A673 (cell line): ENCODE results near the gene CNNM4. TPM values are rescaled to one million over a fixed set of nuclear protein-coding genes. Genes with fewer than 3 reads are reported as not detected.

ENCODE experiments used
- Bru-seq: library from RNA; stranded (reverse); fragments of 400-500 nt; gene quantifications from one replicate; lab custom pipeline; 2021; lab: Mats Ljungman, UMichigan
- BruChase-seq, 2 experiments: library from RNA; stranded (reverse); fragments of 400-500 nt; gene quantifications; one replicate each; lab custom pipeline; 2021; lab: Mats Ljungman, UMichigan
- BruUV-seq: library from RNA; stranded (reverse); fragments of 400-500 nt; replicated peaks from 2 replicates; lab custom pipeline; 2021; lab: Mats Ljungman, UMichigan
- CTCF ChIA-PET: fragments of 300-600 bp; sonication (Branson Sonifier 250); formaldehyde crosslinking; loops from one replicate; lab custom pipeline; 2022; ENCODE audit warnings: antibody characterized with exemption; lab: Charles Lee
- POLR2A ChIA-PET: fragments of 300-600 bp; sonication (Branson Sonifier 250); formaldehyde crosslinking; loops from one replicate; lab custom pipeline; 2022; ENCODE audit warnings: antibody characterized with exemption; ENCODE audit not compliant: low non-redundant PET; lab: Charles Lee
- DNase-seq: peaks from one replicate; pipeline ENCODE4 v3.0.0-alpha.2; 2015; ENCODE audit warnings: low spot score
- H3K27ac ChIP-seq: fragments of 200-600 bp; sonication (generic); 2 replicates; pipeline ENCODE4 v1.5.1; 2016; ENCODE audit warnings: mixed run types, low read depth, mild to moderate bottlenecking, mixed read lengths, antibody characterized with exemption, low read length; ENCODE audit not compliant: poor library complexity, severe bottlenecking
- H3K27me3 ChIP-seq: fragments of 200-600 bp; sonication (generic); replicated peaks from 2 replicates; pipeline ENCODE4 v1.6.1; 2017; ENCODE audit warnings: mixed run types, low read depth, mild to moderate bottlenecking, mixed read lengths, antibody characterized with exemption, low read length; ENCODE audit not compliant: insufficient read depth, poor library complexity
- H3K36me3 ChIP-seq: fragments of 200-600 bp; sonication (generic); 2 replicates; pipeline ENCODE4 v1.6.1; 2016; ENCODE audit warnings: mixed run types, mild to moderate bottlenecking, mixed read lengths, antibody characterized with exemption, low read length; ENCODE audit not compliant: insufficient read depth, poor library complexity, severe bottlenecking
- H3K4me1 ChIP-seq: fragments of 200-600 bp; sonication (generic); 2 replicates; pipeline ENCODE4 v1.6.1; 2017; ENCODE audit warnings: mixed run types, mild to moderate bottlenecking, mixed read lengths, antibody characterized with exemption, low read length; ENCODE audit not compliant: insufficient read depth, poor library complexity, severe bottlenecking
- H3K4me3 ChIP-seq: fragments of 200-600 bp; sonication (generic); 2 replicates; pipeline ENCODE4 v1.5.1; 2016; ENCODE audit warnings: low read depth, mixed run types, mild to moderate bottlenecking, mixed read lengths, low read length; ENCODE audit not compliant: poor library complexity, severe bottlenecking
- H3K9me3 ChIP-seq: fragments of 200-600 bp; sonication (generic); 2 replicates; pipeline ENCODE4 v1.6.1; 2016; ENCODE audit warnings: mixed run types, low read depth, mild to moderate bottlenecking, mixed read lengths, antibody characterized with exemption, low read length; ENCODE audit not compliant: poor library complexity, severe bottlenecking
- CTCF ChIP-seq: fragments of 300-800, 200-600 bp; sonication (generic); conservative IDR thresholded peaks from 2 replicates; pipeline ENCODE4 v1.5.1; 2017; ENCODE audit warnings: low read depth, mild to moderate bottlenecking, antibody characterized with exemption, low read length, moderate library complexity, mixed read lengths
- EZH2 ChIP-seq: fragments of 200-600 bp; sonication (generic); IDR thresholded peaks from 2 replicates; pipeline ENCODE4 v1.6.1; 2017; ENCODE audit warnings: borderline replicate concordance, low read depth, mild to moderate bottlenecking, mixed read lengths, antibody characterized with exemption, low read length; ENCODE audit not compliant: poor library complexity, severe bottlenecking
- intact Hi-C: fragments of 100-400 bp; cut with micrococcal nuclease; formaldehyde crosslinking; loops from one replicate; pipeline ENCODE4 v1.10.0; 2022; ENCODE audit not compliant: unreplicated experiment
- long read RNA-seq: library from polyadenylated mRNA; stranded (forward); transcript quantifications from one replicate; pipeline ENCODE4 v2.0.0, GENCODE V29; 2022
- total RNA-seq: library from RNA; stranded (reverse); gene quantifications from 2 replicates; pipeline ENCODE4 v1.2.3, GENCODE V29; 2021

The CNNM4 gene
- total RNA-seq (15.0 and 16.3 TPM in 2 replicates), Bru-seq, nascent RNA (percentile 56 among the genes with signal in this experiment), BruChase-seq, experiment 1, labeled RNA remaining after a 2-hour chase (percentile 62 among the genes with signal in this experiment), BruChase-seq, experiment 2, labeled RNA remaining after a 6-hour chase (percentile 69 among the genes with signal in this experiment)
- long read RNA-seq, full-length matches to known transcripts, result 23 of 30 reads
- long read RNA-seq, partial matches to known transcripts, result 1 of 30 reads
- long read RNA-seq, other reads (novel, unspliced or antisense), result 6 of 30 reads

- ChIA-PET POLR2A (interaction anchor here (0.6 kb wide), 1 partner anchor 147 kb away, joined by 4 read pairs; no protein-coding TSS in a partner anchor), CTCF (interaction anchor here (0.6 kb wide), 4 partner anchors 20 to 241 kb away, joined by 5 to 23 read pairs (median 6); partner anchors contain the start of genes ARID5A and LMAN2L)
Observed at GRCh38 chr2:96760036-96760985, at the start of gene CNNM4. TSS of gene CNNM4 (plus strand) at chr2:96760902. CDS start at chr2:96761000, 98 bp downstream.

DNA sequence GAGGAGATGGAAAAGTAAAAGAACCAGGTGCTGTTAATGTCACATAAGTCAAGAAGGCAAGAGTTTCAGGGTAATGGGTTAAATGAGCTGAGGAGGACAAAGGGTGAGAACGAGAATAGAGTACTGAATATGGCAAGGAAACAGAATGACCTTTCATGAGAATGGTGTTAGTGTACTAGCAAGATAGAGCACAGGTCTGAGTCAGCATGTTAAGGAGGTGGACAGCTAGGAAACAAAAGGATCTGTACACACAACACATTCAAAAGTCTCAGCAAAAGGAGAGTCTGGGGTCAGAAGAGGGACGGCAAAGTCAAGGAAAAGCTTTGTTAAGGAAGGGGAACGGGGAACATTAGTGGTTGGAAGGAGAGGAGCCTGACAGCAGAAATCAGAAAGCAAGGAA, 49.7 kb upstream of the CNNM4 start:
- POLR2A ChIA-PET, result interaction anchor here (0.6 kb wide), 1 partner anchor 63 kb away, joined by 3 read pairs; no protein-coding TSS in a partner anchor

More at GRCh38 chr2:96760036-96760985, at the start of gene CNNM4:
- peak within 1 kb of the TSS; percentile 58 for H3K4me3 ChIP-seq
- TF ChIP-seq EZH2, result no peak
- TF ChIP-seq CTCF, result no peak
- H3K27me3 ChIP-seq, result no peaks in the 10 kb centered on the region
- H3K36me3 ChIP-seq, result no peaks in the 10 kb centered on the region
- H3K9me3 ChIP-seq, result no peaks in the 10 kb centered on the region
- BruUV-seq, result no TSS peak
- peaks cover 22% of the 10 kb centered on the region for H3K4me1 ChIP-seq
- intact Hi-C loops, result loop anchor here (2.0 to 10.0 kb wide), 3 partner anchors 20 to 156 kb away; partner anchors contain the start of genes KANSL3 and LMAN2L
- peak within 1 kb of the TSS; percentile 70 for H3K27ac ChIP-seq
- peak; percentile 95 for DNase-seq

More for the DNA sequence above, 49.7 kb upstream of the CNNM4 start:
- Histone ChIP-seq H3K9me3 (no peaks in the 10 kb centered on the region), H3K27ac (no peak overlapping the region), H3K27me3 (no peaks in the 10 kb centered on the region), H3K4me3 (no peak overlapping the region), H3K36me3 (peaks cover 56% of the 10 kb centered on the region), H3K4me1 (peaks cover 5% of the 10 kb centered on the region)
- no peak for DNase-seq
- intact Hi-C loops, result no loop called here
- TF ChIP-seq EZH2, result no peak
- TF ChIP-seq CTCF, result no peak
- CTCF ChIA-PET, result no interaction called here
- BruUV-seq, result no TSS peak
